MM.1S (cell line): ENCODE measurements around the gene SFTPB.
"Not testable (repeated sequence)": the region's sequence is repeated elsewhere in the genome, so short reads cannot be mapped to it uniquely, and the experiment has no call there.

ENCODE experiments used
- DNase-seq: peaks from one replicate; pipeline ENCODE4 v3.0.0-alpha.2; 2015
- H2AFZ ChIP-seq: fragments of 300-600 bp; sonication (generic); 2 replicates; pipeline ENCODE4 v1.6.0; 2016; ENCODE audit warnings: antibody characterized with exemption, low read length
- H3F3A ChIP-seq: fragments of 300-600 bp; sonication (generic); 2 replicates; pipeline ENCODE4 v1.6.1; 2016; ENCODE audit warnings: mild to moderate bottlenecking, antibody characterized with exemption, low read length, moderate library complexity, mixed read lengths; ENCODE audit not compliant: insufficient read depth
- H3K27ac ChIP-seq: fragments of 300-600 bp; sonication (generic); 2 replicates; pipeline ENCODE4 v1.5.1; 2016; ENCODE audit warnings: mild to moderate bottlenecking, low read length
- H3K27me3 ChIP-seq: fragments of 300-600 bp; sonication (generic); replicated peaks from 2 replicates; pipeline ENCODE4 v1.6.0; 2016; ENCODE audit warnings: low read length; ENCODE audit not compliant: insufficient read depth
- H3K36me3 ChIP-seq: fragments of 300-600 bp; sonication (generic); replicated peaks from 2 replicates; pipeline ENCODE4 v1.6.1; 2016; ENCODE audit warnings: mild to moderate bottlenecking, low read length, mixed read lengths; ENCODE audit not compliant: insufficient read depth
- H3K4me1 ChIP-seq: fragments of 300-600 bp; sonication (generic); 2 replicates; pipeline ENCODE4 v1.6.1; 2016; ENCODE audit warnings: low read length, mixed read lengths
- H3K4me2 ChIP-seq: fragments of 300-600 bp; sonication (generic); 2 replicates; pipeline ENCODE4 v1.6.0; 2016; ENCODE audit warnings: low read depth, low read length
- H3K4me3 ChIP-seq: fragments of 300-600 bp; sonication (generic); 2 replicates; pipeline ENCODE4 v1.5.1; 2016; ENCODE audit warnings: low read length, mixed read lengths
- H3K79me2 ChIP-seq: fragments of 300-600 bp; sonication (generic); 2 replicates; pipeline ENCODE4 v1.6.1; 2016; ENCODE audit warnings: mixed run types, low read length, mixed read lengths
- H3K9ac ChIP-seq: fragments of 300-600 bp; sonication (generic); 2 replicates; pipeline ENCODE4 v1.6.1; 2016; ENCODE audit warnings: low read length, mixed read lengths
- H3K9me2 ChIP-seq: fragments of 300-600 bp; sonication (generic); replicated peaks from 2 replicates; pipeline ENCODE4 v1.6.1; 2016; ENCODE audit warnings: mild to moderate bottlenecking, low read length, mixed read lengths; ENCODE audit not compliant: insufficient read depth
- H3K9me3 ChIP-seq: fragments of 300-600 bp; sonication (generic); replicated peaks from 2 replicates; pipeline ENCODE4 v1.6.1; 2016; ENCODE audit warnings: mild to moderate bottlenecking, low read length, mixed read lengths; ENCODE audit not compliant: insufficient read depth
- H4K20me1 ChIP-seq: fragments of 300-600 bp; sonication (generic); 2 replicates; pipeline ENCODE4 v1.6.1; 2016; ENCODE audit warnings: mild to moderate bottlenecking, low read length, moderate library complexity, mixed read lengths; ENCODE audit not compliant: insufficient read depth
- CTCF ChIP-seq: fragments of 300-600 bp; sonication (generic); IDR thresholded peaks from 2 replicates; pipeline ENCODE4 v1.5.1; 2016; ENCODE audit warnings: antibody characterized with exemption, low read length, mixed read lengths
- EZH2 ChIP-seq: fragments of 300-600 bp; sonication (generic); optimal IDR thresholded peaks from 2 replicates; pipeline ENCODE3; 2017; ENCODE audit warnings: low read depth, mild to moderate bottlenecking, antibody characterized with exemption, low read length, mixed read lengths
- EZH2phosphoT487 ChIP-seq: fragments of 300-600 bp; sonication (generic); IDR thresholded peaks from 2 replicates; pipeline ENCODE4 v1.6.1; 2018; ENCODE audit warnings: antibody characterized with exemption, low read length

SFTPB gene

GRCh38 chr2:85714841-85715240 lies 46.8 kb upstream of the SFTPB start:
- Histone ChIP-seq H2AFZ (no peak overlapping the region), H3K9ac (no peak overlapping the region), H3K4me1 (peaks cover 12% of the 10 kb centered on the region), H3K4me2 (no peak overlapping the region), H3K9me2 (no peaks in the 10 kb centered on the region), H3K79me2 (no peaks in the 10 kb centered on the region), H3K36me3 (no peaks in the 10 kb centered on the region), H4K20me1 (no peaks in the 10 kb centered on the region), H3K4me3 (no peak overlapping the region), H3K27ac (no peak overlapping the region), H3K27me3 (no peaks in the 10 kb centered on the region), H3K9me3 (no peaks in the 10 kb centered on the region), H3F3A (no peaks in the 10 kb centered on the region)
- DNase-seq: no peak
- TF ChIP-seq CTCF (no peak), EZH2phosphoT487 (no peak), EZH2 (no peak)

GRCh38 chr2:85714421-85714820 lies 46.4 kb upstream of the SFTPB start:
- not testable (repeated sequence) for H3K79me2 ChIP-seq, H3K27ac ChIP-seq, H3K9me2 ChIP-seq, DNase-seq, H3F3A ChIP-seq, H3K4me3 ChIP-seq, H3K4me2 ChIP-seq, H3K9me3 ChIP-seq, H3K9ac ChIP-seq, H3K36me3 ChIP-seq, H3K27me3 ChIP-seq, H2AFZ ChIP-seq, H4K20me1 ChIP-seq
- H3K4me1 ChIP-seq: peaks cover 15% of the 10 kb centered on the region

- H3K9me3 ChIP-seq: no peaks in the 10 kb centered on the region
- H3K36me3 ChIP-seq: no peaks in the 10 kb centered on the region
- no peak for DNase-seq
- H3K4me1 ChIP-seq: peaks cover 15% of the 10 kb centered on the region
- no peak overlapping the region for H2AFZ ChIP-seq
- H3K9ac ChIP-seq: no peak overlapping the region
- no peak overlapping the region for H3K4me2 ChIP-seq
- H3K4me3 ChIP-seq: no peak overlapping the region
- TF ChIP-seq CTCF: no peak
- no peaks in the 10 kb centered on the region for H3K9me2 ChIP-seq
- no peaks in the 10 kb centered on the region for H4K20me1 ChIP-seq
- H3K79me2 ChIP-seq: no peaks in the 10 kb centered on the region
- H3K27ac ChIP-seq: no peak overlapping the region
- no peaks in the 10 kb centered on the region for H3K27me3 ChIP-seq
- no peaks in the 10 kb centered on the region for H3F3A ChIP-seq
These were observed 45.8 kb upstream of the SFTPB start for GRCh38 chr2:85713836-85714235.

- H3K4me2 ChIP-seq: no peak overlapping the region
- no peak overlapping the region for H3K4me3 ChIP-seq
- peaks cover 15% of the 10 kb centered on the region for H3K4me1 ChIP-seq
- H3K27ac ChIP-seq: no peak overlapping the region
- H3K79me2 ChIP-seq: no peaks in the 10 kb centered on the region
- no peaks in the 10 kb centered on the region for H3F3A ChIP-seq
- H3K36me3 ChIP-seq: no peaks in the 10 kb centered on the region
- no peak overlapping the region for H3K9ac ChIP-seq
- TF ChIP-seq EZH2 (no peak), EZH2phosphoT487 (no peak), CTCF (no peak)
- H3K27me3 ChIP-seq: no peaks in the 10 kb centered on the region
- no peak overlapping the region for H2AFZ ChIP-seq
- H3K9me2 ChIP-seq: no peaks in the 10 kb centered on the region
- no peaks in the 10 kb centered on the region for H4K20me1 ChIP-seq
- H3K9me3 ChIP-seq: no peaks in the 10 kb centered on the region
- DNase-seq: no peak
These were observed 45.0 kb upstream of the SFTPB start for GRCh38 chr2:85712849-85713612.
